Measurements from ENCODE around the gene LGMN.
A peak's percentile ranks its signal among the peaks of the same experiment; 100 is the strongest.
"Not testable (repeated sequence)": the region's sequence is repeated elsewhere in the genome, so short reads cannot be mapped to it uniquely, and the experiment has no call there.

LGMN gene

GRCh38 chr14:92693998-92694795 is 54.2 kb downstream of the LGMN start:
- DNase-seq: no peak

GRCh38 chr14:92692822-92693226 is 55.6 kb downstream of the LGMN start:
- DNase-seq: peak; percentile 34

- no peak for DNase-seq
Observed at GRCh38 chr14:92690171-92691011, 58.0 kb downstream of the LGMN start.

- no peak for DNase-seq
Observed at GRCh38 chr14:92688434-92689375, 59.7 kb downstream of the LGMN start.

GRCh38 chr14:92687681-92688433 is 60.6 kb downstream of the LGMN start:
- DNase-seq: no peak

GRCh38 chr14:92686900-92687427 is 61.5 kb downstream of the LGMN start:
- peak; percentile 52 for DNase-seq

- DNase-seq: no peak
Observed at GRCh38 chr14:92686411-92686899, 62.0 kb downstream of the LGMN start.

GRCh38 chr14:92685784-92686355 is 62.6 kb downstream of the LGMN start:
- no peak for DNase-seq

GRCh38 chr14:92684801-92685560 is 63.4 kb downstream of the LGMN start:
- DNase-seq: no peak

- no peak for DNase-seq
Observed at GRCh38 chr14:92683041-92683440, 65.4 kb downstream of the LGMN start.

GRCh38 chr14:92680781-92681650 is 67.4 kb downstream of the LGMN start:
- peak; percentile 61 for DNase-seq

GRCh38 chr14:92680330-92680729 is 68.1 kb downstream of the LGMN start:
- not testable (repeated sequence) for DNase-seq

- no peak for DNase-seq
Observed at GRCh38 chr14:92679246-92679645, 69.2 kb downstream of the LGMN start.

- no peak for DNase-seq
Observed at GRCh38 chr14:92678766-92679165, 69.7 kb downstream of the LGMN start.

- DNase-seq: no peak
Observed at GRCh38 chr14:92677955-92678354, 70.5 kb downstream of the LGMN start.

- no peak for DNase-seq
Observed at GRCh38 chr14:92677087-92677668, 71.2 kb downstream of the LGMN start.

- no peak for DNase-seq
Observed at GRCh38 chr14:92676403-92677086, 71.9 kb downstream of the LGMN start.

- DNase-seq: no peak
Observed at GRCh38 chr14:92675976-92676375, 72.5 kb downstream of the LGMN start.

All from central memory CD4-positive, alpha-beta T cell (primary cell).